ENCODE results near the gene ATP11A.
A peak's percentile ranks its signal among the peaks of the same experiment; 100 is the strongest.

The ATP11A gene

GRCh38 chr13:112689303-112690245, at the start of gene ATP11A:
ATP11A (plus strand) TSS chr13:112690038; CDS start chr13:112690417, 379 bp downstream.
- intact Hi-C loops (cut with DNase I) = loop anchor here (5.0 kb wide), 2 partner anchors 58 to 183 kb away; no protein-coding TSS in a partner anchor

GRCh38 chr13:112641456-112642089, 48.3 kb upstream of the ATP11A start:
- DNase-seq = no peak
- intact Hi-C loops (cut with DNase I) = loop anchor here (5.0 kb wide), 1 partner anchor 231 kb away; no protein-coding TSS in a partner anchor

More at GRCh38 chr13:112689303-112690245, at the start of gene ATP11A:
- peak; percentile 71 to 97 (median 94) for DNase-seq

- no peak for DNase-seq
- intact Hi-C loops (cut with DNase I) = loop anchor here (5.0 kb wide), 1 partner anchor 230 kb away; no protein-coding TSS in a partner anchor
Measured at GRCh38 chr13:112642090-112642460, 47.8 kb upstream of the ATP11A start.

- intact Hi-C loops (cut with DNase I) = loop anchor here (5.0 kb wide), 1 partner anchor 228 kb away; no protein-coding TSS in a partner anchor
- peak in 1 of 42 donors; percentile 30 for DNase-seq
Measured at GRCh38 chr13:112643759-112644459, 45.9 kb upstream of the ATP11A start.

GRCh38 chr13:112645327-112645914, 44.4 kb upstream of the ATP11A start:
- peak in 1 of 42 donors; percentile 26 for DNase-seq
- intact Hi-C loops (cut with DNase I) = no loop called here

GRCh38 chr13:112647256-112647655, 42.6 kb upstream of the ATP11A start:
- intact Hi-C loops (cut with DNase I) = no loop called here
- DNase-seq = no peak

GRCh38 chr13:112648101-112648500, 41.7 kb upstream of the ATP11A start:
- intact Hi-C loops (cut with DNase I) = no loop called here
- DNase-seq = no peak

- DNase-seq = peak in 26 of 42 donors; percentile 13 to 65 (median 40)
- intact Hi-C loops (cut with DNase I) = no loop called here
Measured at GRCh38 chr13:112648966-112649690, 40.7 kb upstream of the ATP11A start.

GRCh38 chr13:112651311-112651710, 38.5 kb upstream of the ATP11A start:
- DNase-seq = peak in 2 of 42 donors; percentile 14 to 33
- intact Hi-C loops (cut with DNase I) = no loop called here

- DNase-seq = peak in 1 of 42 donors; percentile 34
- intact Hi-C loops (cut with DNase I) = no loop called here
Measured at GRCh38 chr13:112651750-112652511, 37.9 kb upstream of the ATP11A start.

GRCh38 chr13:112652512-112653070, 37.2 kb upstream of the ATP11A start:
- peak in 1 of 42 donors; percentile 11 for DNase-seq
- intact Hi-C loops (cut with DNase I) = no loop called here

GRCh38 chr13:112653071-112653470, 36.8 kb upstream of the ATP11A start:
- intact Hi-C loops (cut with DNase I) = no loop called here
- DNase-seq = peak in 1 of 42 donors; percentile 22

GRCh38 chr13:112655913-112656312, 33.9 kb upstream of the ATP11A start:
- DNase-seq = peak in 1 of 42 donors; percentile 29
- intact Hi-C loops (cut with DNase I) = no loop called here

GRCh38 chr13:112657850-112658445, 31.9 kb upstream of the ATP11A start:
- DNase-seq = peak in 1 of 42 donors; percentile 31
- intact Hi-C loops (cut with DNase I) = no loop called here

GRCh38 chr13:112658808-112659207, 31.0 kb upstream of the ATP11A start:
- intact Hi-C loops (cut with DNase I) = no loop called here
- no peak for DNase-seq

- DNase-seq = no peak
- intact Hi-C loops (cut with DNase I) = no loop called here
Measured at GRCh38 chr13:112661291-112661690, 28.5 kb upstream of the ATP11A start.

Data from head of caudate nucleus (tissue), 42 donors.